Measurements from ENCODE around the gene FGFR2.
"Not testable (repeated sequence)": the region's sequence is repeated elsewhere in the genome, so short reads cannot be mapped to it uniquely, and the experiment has no call there.

Gene FGFR2

DNA sequence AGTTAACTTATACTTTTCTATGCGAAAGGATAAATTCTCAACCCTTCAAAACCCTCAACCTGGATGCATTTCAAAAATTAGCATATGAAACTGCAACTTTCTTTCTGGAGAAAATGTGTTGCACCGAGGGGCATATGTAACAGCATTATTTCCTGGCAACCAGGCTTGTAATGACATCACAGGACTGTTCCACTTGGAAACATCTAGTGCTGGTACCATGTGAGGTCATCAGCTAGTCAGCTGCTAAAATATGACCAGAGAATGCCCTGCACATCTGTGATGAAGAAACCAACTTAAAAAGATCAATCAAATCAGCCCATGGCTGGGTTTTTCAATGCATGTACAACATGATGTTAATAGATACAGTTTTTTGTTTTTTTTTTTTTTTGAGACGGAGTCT, 40.0 kb downstream of the FGFR2 start:
- peaks cover 4% of the 10 kb centered on the region for H3K27me3 ChIP-seq
- TF ChIP-seq, protein P1, sequence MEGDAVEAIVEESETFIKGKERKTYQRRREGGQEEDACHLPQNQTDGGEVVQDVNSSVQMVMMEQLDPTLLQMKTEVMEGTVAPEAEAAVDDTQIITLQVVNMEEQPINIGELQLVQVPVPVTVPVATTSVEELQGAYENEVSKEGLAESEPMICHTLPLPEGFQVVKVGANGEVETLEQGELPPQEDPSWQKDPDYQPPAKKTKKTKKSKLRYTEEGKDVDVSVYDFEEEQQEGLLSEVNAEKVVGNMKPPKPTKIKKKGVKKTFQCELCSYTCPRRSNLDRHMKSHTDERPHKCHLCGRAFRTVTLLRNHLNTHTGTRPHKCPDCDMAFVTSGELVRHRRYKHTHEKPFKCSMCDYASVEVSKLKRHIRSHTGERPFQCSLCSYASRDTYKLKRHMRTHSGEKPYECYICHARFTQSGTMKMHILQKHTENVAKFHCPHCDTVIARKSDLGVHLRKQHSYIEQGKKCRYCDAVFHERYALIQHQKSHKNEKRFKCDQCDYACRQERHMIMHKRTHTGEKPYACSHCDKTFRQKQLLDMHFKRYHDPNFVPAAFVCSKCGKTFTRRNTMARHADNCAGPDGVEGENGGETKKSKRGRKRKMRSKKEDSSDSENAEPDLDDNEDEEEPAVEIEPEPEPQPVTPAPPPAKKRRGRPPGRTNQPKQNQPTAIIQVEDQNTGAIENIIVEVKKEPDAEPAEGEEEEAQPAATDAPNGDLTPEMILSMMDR (IDR thresholded peaks at IDR 0.05), result no peak

DNA sequence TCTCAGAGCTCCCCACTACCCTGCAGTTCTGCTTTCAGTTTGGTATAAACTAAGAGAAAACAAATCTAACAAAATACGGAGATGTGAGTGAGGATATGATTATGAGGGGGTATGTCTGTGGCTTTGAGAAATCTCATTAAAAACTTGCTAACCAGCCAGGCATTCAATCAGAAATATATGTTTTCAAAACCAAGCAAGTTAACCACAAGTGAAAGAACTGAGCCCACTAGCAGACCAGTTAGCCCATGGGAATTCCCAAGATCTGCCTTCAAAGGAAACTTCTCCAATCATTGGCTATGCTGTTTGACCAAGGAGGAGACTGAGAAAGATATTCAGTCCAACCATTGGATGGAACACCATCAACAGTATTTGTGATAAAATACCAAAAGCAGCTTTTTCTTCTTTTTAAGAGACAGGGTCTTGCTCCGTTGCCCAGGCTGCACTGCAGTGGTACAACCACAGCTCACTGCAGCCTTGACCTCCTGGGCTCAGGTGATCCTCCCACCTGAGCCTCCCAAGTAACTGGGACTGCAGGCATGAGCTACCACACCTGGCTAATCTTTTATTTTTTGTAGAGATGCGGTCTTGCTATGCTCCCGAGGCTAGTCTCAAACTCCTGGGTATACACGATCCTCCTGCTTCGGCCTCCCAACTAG, 41.2 kb downstream of the FGFR2 start:
- TF ChIP-seq, protein P1 (IDR thresholded peaks at IDR 0.05), result no peak
- Histone ChIP-seq H3K4me1 (ENCODE audit: control insufficient read depth in 1 of 2, insufficient read depth in 1 of 2, low read depth in 1 of 2, low read length in 1 of 2) (no peaks in the 10 kb centered on the region), H3K36me3 (no peaks in the 10 kb centered on the region)

More for the DNA sequence above, 40.0 kb downstream of the FGFR2 start:
- Histone ChIP-seq H3K36me3 (no peaks in the 10 kb centered on the region), H3K4me1 (ENCODE audit: control insufficient read depth in 1 of 2, insufficient read depth in 1 of 2, low read depth in 1 of 2, low read length in 1 of 2) (no peaks in the 10 kb centered on the region), H3K9me3 (no peaks in the 10 kb centered on the region), H3K4me3 (ENCODE audit: low read depth in 1 of 2, low read length in 1 of 2) (no peak overlapping the region), H3K27ac (no peak overlapping the region)

DNA sequence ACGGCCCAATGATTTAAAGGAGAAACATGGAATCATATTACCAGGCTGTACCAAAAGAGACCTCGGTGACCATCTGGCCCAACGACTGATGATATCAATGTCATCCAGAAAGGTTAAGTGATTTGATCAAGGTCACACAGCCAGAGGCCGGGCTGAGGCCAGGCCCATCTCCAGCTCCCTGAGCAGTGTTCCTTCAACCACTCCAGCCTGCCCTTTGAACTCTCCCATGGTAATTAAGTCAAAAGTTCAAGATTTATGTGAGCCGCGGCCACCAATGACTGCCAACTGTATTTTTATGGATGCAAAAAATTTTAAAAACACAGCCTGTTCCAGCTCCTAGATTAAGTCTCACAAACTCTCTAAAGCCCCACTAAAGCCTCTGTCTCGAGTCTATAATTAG, 41.8 kb downstream of the FGFR2 start:
- no peaks in the 10 kb centered on the region for H3K9me3 ChIP-seq
- H3K4me3 ChIP-seq (ENCODE audit: low read depth in 1 of 2, low read length in 1 of 2), result no peak overlapping the region
- H3K36me3 ChIP-seq, result no peaks in the 10 kb centered on the region
- TF ChIP-seq, protein P1 (IDR thresholded peaks at IDR 0.05), result no peak
- peaks cover 4% of the 10 kb centered on the region for H3K27me3 ChIP-seq
- H3K4me1 ChIP-seq (ENCODE audit: control insufficient read depth in 1 of 2, insufficient read depth in 1 of 2, low read depth in 1 of 2, low read length in 1 of 2), result no peaks in the 10 kb centered on the region
- H3K27ac ChIP-seq, result no peak overlapping the region

More for the DNA sequence above, 41.2 kb downstream of the FGFR2 start:
- Histone ChIP-seq H3K27ac (no peak overlapping the region), H3K4me3 (ENCODE audit: low read depth in 1 of 2, low read length in 1 of 2) (no peak overlapping the region), H3K27me3 (peaks cover 4% of the 10 kb centered on the region), H3K9me3 (no peaks in the 10 kb centered on the region)

DNA sequence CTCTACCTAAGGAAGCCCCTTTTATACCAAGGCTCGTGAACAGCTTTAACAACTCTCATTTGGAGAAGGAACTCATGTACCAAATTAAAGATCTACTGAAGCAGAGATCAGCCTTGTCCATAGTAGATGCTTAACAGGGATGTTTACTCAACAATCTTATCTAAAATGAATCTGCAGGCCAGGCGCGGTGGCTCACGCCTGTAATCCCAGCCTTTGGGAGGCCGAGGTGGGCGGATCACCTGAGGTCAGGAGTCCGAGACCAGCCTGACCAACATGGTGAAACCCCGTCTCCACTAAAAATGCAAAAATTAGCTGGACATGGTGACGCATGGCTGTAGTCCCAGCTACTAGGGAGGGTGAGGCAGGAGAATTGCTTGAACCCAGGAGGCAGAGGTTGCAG, 43.3 kb downstream of the FGFR2 start:
- not testable (repeated sequence) for H3K27me3 ChIP-seq; H3K4me1 ChIP-seq (ENCODE audit: control insufficient read depth in 1 of 2, insufficient read depth in 1 of 2, low read depth in 1 of 2, low read length in 1 of 2); H3K27ac ChIP-seq; H3K36me3 ChIP-seq; H3K9me3 ChIP-seq; H3K4me3 ChIP-seq (ENCODE audit: low read depth in 1 of 2, low read length in 1 of 2)

DNA sequence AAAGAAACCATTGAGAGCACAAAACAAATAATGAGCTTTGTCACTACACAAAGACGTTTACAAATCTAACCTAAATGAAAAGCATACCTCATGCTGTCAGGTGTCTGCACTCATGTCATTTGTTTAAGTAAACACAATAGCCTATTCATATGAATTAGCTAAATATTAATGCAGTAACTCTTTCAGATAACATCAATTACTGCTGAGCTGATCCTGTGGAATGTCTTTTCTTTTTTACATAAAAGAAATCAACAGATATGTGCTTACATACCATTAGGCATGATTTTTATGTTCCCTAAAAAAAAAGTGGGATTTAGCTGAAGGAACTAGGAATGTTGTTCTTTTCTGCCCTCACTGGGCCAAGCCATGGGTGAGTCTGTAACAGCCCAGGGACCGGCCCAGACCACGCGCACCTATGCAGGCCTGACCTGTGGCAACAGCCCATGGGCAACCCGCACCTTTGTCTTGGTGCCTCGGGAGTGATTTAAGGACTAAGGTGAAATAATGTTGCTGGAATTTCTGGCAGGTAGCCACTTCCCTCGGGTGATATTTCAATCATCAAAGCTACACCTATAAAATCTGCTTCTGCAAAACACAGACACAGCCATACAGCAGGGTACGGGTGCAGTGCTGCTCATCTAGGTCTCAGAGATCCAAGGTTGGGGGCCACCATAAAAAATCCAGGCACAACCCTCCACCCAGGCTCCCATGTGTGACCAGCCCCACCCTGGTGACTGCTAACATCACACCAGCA, 44.6 kb downstream of the FGFR2 start:
- no peak overlapping the region for H3K27ac ChIP-seq
- no peaks in the 10 kb centered on the region for H3K27me3 ChIP-seq
- no peaks in the 10 kb centered on the region for H3K4me1 ChIP-seq (ENCODE audit: control insufficient read depth in 1 of 2, insufficient read depth in 1 of 2, low read depth in 1 of 2, low read length in 1 of 2)
- TF ChIP-seq, protein P1 (IDR thresholded peaks at IDR 0.05), result no peak
- no peaks in the 10 kb centered on the region for H3K36me3 ChIP-seq
- H3K9me3 ChIP-seq, result no peaks in the 10 kb centered on the region
- no peak overlapping the region for H3K4me3 ChIP-seq (ENCODE audit: low read depth in 1 of 2, low read length in 1 of 2)

DNA sequence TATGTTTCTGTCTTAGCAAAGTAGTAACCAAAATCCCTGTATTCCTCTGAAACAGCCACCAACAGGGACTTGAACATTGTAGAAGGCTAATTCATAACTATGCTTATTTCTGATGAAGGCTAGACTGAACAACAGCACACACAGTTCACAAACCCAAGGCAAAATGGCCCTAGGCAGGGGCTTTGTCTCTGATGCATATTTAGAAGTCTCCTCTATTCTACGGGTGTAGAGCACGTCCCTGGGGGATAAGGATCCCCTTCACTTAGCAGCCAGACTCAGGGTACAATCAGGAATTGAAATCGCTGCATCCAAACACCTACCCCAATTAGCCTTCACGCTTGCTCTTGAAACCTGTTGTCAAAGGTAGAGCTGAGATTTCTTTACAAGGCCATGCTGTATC, 45.5 kb downstream of the FGFR2 start:
- no peaks in the 10 kb centered on the region for H3K9me3 ChIP-seq
- no peaks in the 10 kb centered on the region for H3K27me3 ChIP-seq
- H3K36me3 ChIP-seq, result no peaks in the 10 kb centered on the region
- TF ChIP-seq, protein P1 (IDR thresholded peaks at IDR 0.05), result no peak
- no peak overlapping the region for H3K4me3 ChIP-seq (ENCODE audit: low read depth in 1 of 2, low read length in 1 of 2)
- no peaks in the 10 kb centered on the region for H3K4me1 ChIP-seq (ENCODE audit: control insufficient read depth in 1 of 2, insufficient read depth in 1 of 2, low read depth in 1 of 2, low read length in 1 of 2)
- H3K27ac ChIP-seq, result no peak overlapping the region

All from neutrophil (primary cell).